H1 (cell line): ENCODE data around the gene CCDC110. TPM values are rescaled to one million over a fixed set of nuclear protein-coding genes. Genes with fewer than 3 reads are reported as not detected.

Source experiments
- CTCF ChIA-PET: fragments of 300-600 bp; sonication (Branson Sonifier 250); formaldehyde crosslinking; loops from one replicate; lab custom pipeline; 2021; ENCODE audit not compliant: partially characterized antibody; lab: Charles Lee
- POLR2A ChIA-PET: fragments of 300-600 bp; sonication (Branson Sonifier 250); formaldehyde crosslinking; loops from one replicate; lab custom pipeline; 2021; ENCODE audit warnings: inconsistent platforms; ENCODE audit not compliant: partially characterized antibody; lab: Charles Lee
- DNase-seq, 2 experiments: peaks; one replicate each; pipeline versions ENCODE4 v3.0.0 to v3.0.0-alpha.2; 2010 to 2022; ENCODE audit warnings: low spot score in 2 of 2, low read depth in 1 of 2, mixed read lengths in 1 of 2
- FAIRE-seq: peaks from 2 replicates; lab custom pipeline; 2011; peaks lifted over from hg19 to GRCh38; lab: Jason Lieb, UNC
- H2AFZ ChIP-seq: 2 replicates; pipeline ENCODE4 v1.8.1; 2012; ENCODE audit warnings: low read length, inconsistent platforms
- H2AK5ac ChIP-seq: 2 replicates; pipeline ENCODE4 v1.6.1; 2013; ENCODE audit warnings: low read depth, low read length
- H2BK120ac ChIP-seq: replicated peaks from 2 replicates; pipeline ENCODE3; 2013; ENCODE audit warnings: low read depth, low read length, inconsistent platforms
- H2BK12ac ChIP-seq: 2 replicates; pipeline ENCODE4 v1.6.1; 2013; ENCODE audit warnings: low read depth, low read length
- H2BK15ac ChIP-seq: 2 replicates; pipeline ENCODE4 v1.6.1; 2013; ENCODE audit warnings: low read length
- H2BK20ac ChIP-seq: 2 replicates; pipeline ENCODE4 v1.6.1; 2013; ENCODE audit warnings: low read length
- H2BK5ac ChIP-seq: 2 replicates; pipeline ENCODE4 v1.6.1; 2013; ENCODE audit warnings: low read depth, low read length
- H3K14ac ChIP-seq: 2 replicates; pipeline ENCODE4 v1.6.1; 2013; ENCODE audit warnings: inconsistent platforms; ENCODE audit not compliant: insufficient read length
- H3K18ac ChIP-seq: 2 replicates; pipeline ENCODE4 v1.6.1; 2013; ENCODE audit warnings: low read length; ENCODE audit errors: extremely low read depth
- H3K23ac ChIP-seq: 2 replicates; pipeline ENCODE4 v1.6.1; 2013; ENCODE audit warnings: inconsistent platforms; ENCODE audit not compliant: insufficient read length
- H3K23me2 ChIP-seq: 2 replicates; pipeline ENCODE4 v1.6.1; 2013; ENCODE audit warnings: low read depth, low read length
- H3K27ac ChIP-seq: 2 replicates; pipeline ENCODE4 v1.6.1; 2011; ENCODE audit warnings: low read depth, low read length, inconsistent platforms
- H3K27me3 ChIP-seq, 4 experiments: replicated peaks in 1 of 4; 1 replicate in 1 of 4; 2 replicates in 3 of 4; pipeline versions ENCODE4 v1.6.1 to v1.8.1; 2011 to 2013; ENCODE audit warnings: low read length in 3 of 4, mild to moderate bottlenecking in 3 of 4, inconsistent platforms in 2 of 4, mixed read lengths in 2 of 4, moderate library complexity in 1 of 4; ENCODE audit not compliant: control insufficient read depth in 3 of 4, insufficient read depth in 3 of 4; ENCODE audit errors: extremely low read depth in 1 of 4
- H3K36me3 ChIP-seq, 4 experiments: 2 replicates each; pipeline versions ENCODE4 v1.6.1 to v1.8.1; 2011 to 2013; ENCODE audit warnings: mild to moderate bottlenecking in 4 of 4, low read length in 3 of 4, moderate library complexity in 2 of 4, control low read depth in 1 of 4, inconsistent platforms in 1 of 4; ENCODE audit not compliant: insufficient read depth in 4 of 4, control insufficient read depth in 2 of 4
- H3K4ac ChIP-seq: replicated peaks from 2 replicates; pipeline ENCODE3; 2013; ENCODE audit warnings: low read length, low read depth, mixed read lengths, inconsistent platforms; ENCODE audit not compliant: insufficient read length
- H3K4me1 ChIP-seq, 4 experiments: replicated peaks in 1 of 4; 1 replicate in 1 of 4; 2 replicates in 3 of 4; pipeline versions ENCODE4 v1.6.1 to v1.8.1; 2011 to 2013; ENCODE audit warnings: low read length in 3 of 4, inconsistent platforms in 2 of 4, mixed read lengths in 1 of 4; ENCODE audit not compliant: insufficient read depth in 4 of 4, control insufficient read depth in 3 of 4
- H3K4me2 ChIP-seq, 2 experiments: 2 replicates each; pipeline versions ENCODE4 v1.6.1 to v1.8.1; 2011 to 2013; ENCODE audit warnings: low read depth in 2 of 2, low read length in 2 of 2, control low read depth in 1 of 2, inconsistent platforms in 1 of 2, mild to moderate bottlenecking in 1 of 2; ENCODE audit not compliant: insufficient read depth in 1 of 2
- H3K4me3 ChIP-seq, 4 experiments: fragments of 200-600, 300-600 bp in 1 of 4; sonication (generic), shearing (Covaris generic), sonication (Bioruptor Twin) in 1 of 4; 2 replicates each; pipeline versions ENCODE4 v1.5.1 to v1.8.1; 2011 to 2016; ENCODE audit warnings: low read length in 4 of 4, low read depth in 3 of 4, control low read depth in 2 of 4, inconsistent platforms in 2 of 4, mild to moderate bottlenecking in 2 of 4, mixed read lengths in 1 of 4, moderate library complexity in 1 of 4; ENCODE audit not compliant: insufficient read depth in 2 of 4; ENCODE audit errors: extremely low read depth in 1 of 4
- H3K56ac ChIP-seq: replicated peaks from 2 replicates; pipeline ENCODE3; 2013; ENCODE audit warnings: low read depth, mild to moderate bottlenecking, mixed read lengths, low read length, inconsistent platforms; ENCODE audit not compliant: insufficient read length
- H3K79me1 ChIP-seq: 2 replicates; pipeline ENCODE4 v1.6.1; 2013; ENCODE audit warnings: low read depth, low read length, control low read depth
- H3K79me2 ChIP-seq, 2 experiments: 2 replicates each; pipeline versions ENCODE4 v1.6.1 to v1.8.1; 2012 to 2013; ENCODE audit warnings: low read length in 2 of 2, mild to moderate bottlenecking in 2 of 2, inconsistent platforms in 1 of 2; ENCODE audit not compliant: insufficient read depth in 2 of 2, control insufficient read depth in 1 of 2
- H3K9ac ChIP-seq, 4 experiments: replicated peaks in 1 of 4; 1 replicate in 1 of 4; 2 replicates in 3 of 4; pipeline versions ENCODE4 v1.6.1 to v1.8.1; 2011 to 2013; ENCODE audit warnings: low read depth in 3 of 4, low read length in 3 of 4, control low read depth in 2 of 4, mild to moderate bottlenecking in 2 of 4, moderate library complexity in 2 of 4, inconsistent platforms in 1 of 4; ENCODE audit errors: extremely low read depth in 1 of 4
- H3K9me3 ChIP-seq, 2 experiments: 2 replicates each; pipeline versions ENCODE4 v1.6.1 to v1.8.1; 2012 to 2013; ENCODE audit warnings: mild to moderate bottlenecking in 2 of 2, moderate library complexity in 2 of 2, control low read depth in 1 of 2, inconsistent platforms in 1 of 2, low read depth in 1 of 2, low read length in 1 of 2, mixed read lengths in 1 of 2; ENCODE audit not compliant: insufficient read depth in 2 of 2
- H4K20me1 ChIP-seq, 2 experiments: replicated peaks in 1 of 2; 2 replicates each; pipeline versions ENCODE3 to v1.8.1; 2011 to 2013; ENCODE audit warnings: inconsistent platforms in 2 of 2, low read length in 2 of 2, mild to moderate bottlenecking in 1 of 2; ENCODE audit not compliant: insufficient read depth in 2 of 2, control insufficient read depth in 1 of 2
- H4K5ac ChIP-seq: 2 replicates; pipeline ENCODE4 v1.6.1; 2013; ENCODE audit warnings: low read length, low read depth, mixed read lengths, inconsistent platforms; ENCODE audit not compliant: insufficient read length
- H4K8ac ChIP-seq: 2 replicates; pipeline ENCODE4 v1.8.0; 2013; ENCODE audit warnings: mild to moderate bottlenecking, moderate library complexity, low read length, inconsistent platforms; ENCODE audit not compliant: insufficient read depth; ENCODE audit errors: extremely low read depth
- H4K91ac ChIP-seq: replicated peaks from 2 replicates; pipeline ENCODE3; 2013; ENCODE audit warnings: low read length, mixed read lengths, inconsistent platforms; ENCODE audit not compliant: insufficient read length
- CREB1 ChIP-seq: IDR thresholded peaks from 2 replicates; pipeline ENCODE4 v1.6.1; 2012; ENCODE audit warnings: inconsistent platforms
- EZH2 ChIP-seq: fragments of 200-600 bp; sonication (generic); IDR thresholded peaks from 2 replicates; pipeline ENCODE4 v1.7.1; 2012; ENCODE audit warnings: low read depth, mild to moderate bottlenecking, moderate library complexity, low read length, inconsistent platforms; ENCODE audit not compliant: severe bottlenecking
- JUN ChIP-seq: IDR thresholded peaks from 2 replicates; pipeline ENCODE4 v1.6.1; 2011; ENCODE audit warnings: low read depth, mild to moderate bottlenecking, improper control_type of control experiment, low read length
- TAF1 ChIP-seq: IDR thresholded peaks from 2 replicates; pipeline ENCODE4 v1.6.1; 2011; ENCODE audit warnings: mild to moderate bottlenecking, low read depth, low read length
- WGBS, 2 experiments: shearing (Covaris generic) in 1 of 2; methylation state at CpG; one replicate each; pipeline versions ENCODE4 v1.1.6 to v1.1.7; 2013 to 2015; ENCODE audit warnings: low lambda C conversion rate in 2 of 2, mixed read lengths in 2 of 2, inconsistent platforms in 1 of 2, low coverage in 1 of 2, missing lambda C conversion rate in 1 of 2; ENCODE audit not compliant: insufficient replicate concordance in 2 of 2, insufficient coverage in 1 of 2, insufficient read length in 1 of 2; ENCODE audit errors: extremely low coverage in 1 of 2, missing lambda C conversion rate in 1 of 2; 5-methylcytosine and 5-hydroxymethylcytosine counted together
- polyA plus RNA-seq, 7 experiments: library from polyadenylated mRNA; depleted of rRNA in 3 of 7; stranded (reverse) in 5 of 7; unstranded in 2 of 7; fragments of >200 nt in 5 of 7; fragments of 200-250 nt in 2 of 7; gene quantifications; 1 replicate in 5 of 7; 2 replicates in 1 of 7; 4 replicates in 1 of 7; pipeline versions ENCODE4 v1.2.1 to v1.2.3, GENCODE V29; 2011 to 2013; ENCODE audit warnings: missing spikeins in 2 of 7, mixed read lengths in 2 of 7
- total RNA-seq: library from RNA; stranded (reverse); fragmentation: NEBNext Ultra II Directional; extraction: Animal tissue kit (Norgen Biotek cat#: 25700); gene quantifications from 2 replicates; pipeline ENCODE4 v1.2.1, GENCODE V29; 2021

Gene CCDC110
- total and polyA plus RNA-seq, 2 of the 8 experiments (the other 6 are each of a cell fraction or from before 2014, with no cell fraction given): 0.33 to 3.1 TPM

- no peaks in the 10 kb centered on the region for H4K20me1 ChIP-seq
- H3K23me2 ChIP-seq: no peaks in the 10 kb centered on the region
- no peak overlapping the region for H4K91ac ChIP-seq
- no peak overlapping the region for H3K23ac ChIP-seq
- no peaks in the 10 kb centered on the region for H3K27me3 ChIP-seq
- H3K27ac ChIP-seq: no peak overlapping the region
- FAIRE-seq: no peak
- H2BK20ac ChIP-seq: no peak overlapping the region
- 81% methylated on average over 2 of the region's 2 CpGs; no CpG with 5 or more reads in 1 of the 2 experiments for WGBS, 2 experiments
- H3K9ac ChIP-seq: no peak overlapping the region
- H3K14ac ChIP-seq: no peak overlapping the region
- DNase-seq: no peak
- no peak overlapping the region for H3K18ac ChIP-seq
- H2AK5ac ChIP-seq: no peak overlapping the region
- ChIA-PET POLR2A (no interaction called here), CTCF (interaction anchor here (0.6 kb wide), 1 partner anchor 594 kb away, joined by 4 read pairs; no protein-coding TSS in a partner anchor)
- H2BK120ac ChIP-seq: no peak overlapping the region
- no peak overlapping the region for H3K4me3 ChIP-seq
- no peak overlapping the region for H3K4me2 ChIP-seq
- no peaks in the 10 kb centered on the region for H3K9me3 ChIP-seq
- no peak overlapping the region for H2BK15ac ChIP-seq
- H2BK12ac ChIP-seq: no peak overlapping the region
- H3K79me2 ChIP-seq: no peaks in the 10 kb centered on the region
- no peaks in the 10 kb centered on the region for H3K36me3 ChIP-seq
- H3K4me1 ChIP-seq: no peaks in the 10 kb centered on the region
- no peak overlapping the region for H2AFZ ChIP-seq
- no peak overlapping the region for H2BK5ac ChIP-seq
- no peak overlapping the region for H3K4ac ChIP-seq
- H3K79me1 ChIP-seq: no peaks in the 10 kb centered on the region
- no peak overlapping the region for H4K8ac ChIP-seq
- H4K5ac ChIP-seq: no peak overlapping the region
- no peak overlapping the region for H3K56ac ChIP-seq
- TF ChIP-seq EZH2: no peak
- no peak for TF ChIP-seq TAF1
- TF ChIP-seq CREB1: no peak
- no peak for TF ChIP-seq JUN
Measured at GRCh38 chr4:185445209-185445608, 26.3 kb downstream of the CCDC110 start.
